MM.1S (cell line): Measurements from ENCODE around the gene TRIM36.

Source experiments
- DNase-seq: peaks from one replicate; pipeline ENCODE4 v3.0.0-alpha.2; 2015
- H2AFZ ChIP-seq: fragments of 300-600 bp; sonication (generic); 2 replicates; pipeline ENCODE4 v1.6.0; 2016; ENCODE audit warnings: antibody characterized with exemption, low read length
- H3F3A ChIP-seq: fragments of 300-600 bp; sonication (generic); 2 replicates; pipeline ENCODE4 v1.6.1; 2016; ENCODE audit warnings: mild to moderate bottlenecking, antibody characterized with exemption, low read length, moderate library complexity, mixed read lengths; ENCODE audit not compliant: insufficient read depth
- H3K27ac ChIP-seq: fragments of 300-600 bp; sonication (generic); 2 replicates; pipeline ENCODE4 v1.5.1; 2016; ENCODE audit warnings: mild to moderate bottlenecking, low read length
- H3K27me3 ChIP-seq: fragments of 300-600 bp; sonication (generic); replicated peaks from 2 replicates; pipeline ENCODE4 v1.6.0; 2016; ENCODE audit warnings: low read length; ENCODE audit not compliant: insufficient read depth
- H3K36me3 ChIP-seq: fragments of 300-600 bp; sonication (generic); replicated peaks from 2 replicates; pipeline ENCODE4 v1.6.1; 2016; ENCODE audit warnings: mild to moderate bottlenecking, low read length, mixed read lengths; ENCODE audit not compliant: insufficient read depth
- H3K4me1 ChIP-seq: fragments of 300-600 bp; sonication (generic); 2 replicates; pipeline ENCODE4 v1.6.1; 2016; ENCODE audit warnings: low read length, mixed read lengths
- H3K4me2 ChIP-seq: fragments of 300-600 bp; sonication (generic); 2 replicates; pipeline ENCODE4 v1.6.0; 2016; ENCODE audit warnings: low read depth, low read length
- H3K4me3 ChIP-seq: fragments of 300-600 bp; sonication (generic); 2 replicates; pipeline ENCODE4 v1.5.1; 2016; ENCODE audit warnings: low read length, mixed read lengths
- H3K79me2 ChIP-seq: fragments of 300-600 bp; sonication (generic); 2 replicates; pipeline ENCODE4 v1.6.1; 2016; ENCODE audit warnings: mixed run types, low read length, mixed read lengths
- H3K9ac ChIP-seq: fragments of 300-600 bp; sonication (generic); 2 replicates; pipeline ENCODE4 v1.6.1; 2016; ENCODE audit warnings: low read length, mixed read lengths
- H3K9me2 ChIP-seq: fragments of 300-600 bp; sonication (generic); replicated peaks from 2 replicates; pipeline ENCODE4 v1.6.1; 2016; ENCODE audit warnings: mild to moderate bottlenecking, low read length, mixed read lengths; ENCODE audit not compliant: insufficient read depth
- H3K9me3 ChIP-seq: fragments of 300-600 bp; sonication (generic); replicated peaks from 2 replicates; pipeline ENCODE4 v1.6.1; 2016; ENCODE audit warnings: mild to moderate bottlenecking, low read length, mixed read lengths; ENCODE audit not compliant: insufficient read depth
- H4K20me1 ChIP-seq: fragments of 300-600 bp; sonication (generic); 2 replicates; pipeline ENCODE4 v1.6.1; 2016; ENCODE audit warnings: mild to moderate bottlenecking, low read length, moderate library complexity, mixed read lengths; ENCODE audit not compliant: insufficient read depth
- EZH2 ChIP-seq: fragments of 300-600 bp; sonication (generic); optimal IDR thresholded peaks from 2 replicates; pipeline ENCODE3; 2017; ENCODE audit warnings: low read depth, mild to moderate bottlenecking, antibody characterized with exemption, low read length, mixed read lengths
- EZH2phosphoT487 ChIP-seq: fragments of 300-600 bp; sonication (generic); IDR thresholded peaks from 2 replicates; pipeline ENCODE4 v1.6.1; 2018; ENCODE audit warnings: antibody characterized with exemption, low read length
- TF ChIP-seq, protein P1 (sequence below): fragments of 300-600 bp; sonication (generic); IDR thresholded peaks from 2 replicates; pipeline ENCODE4 v1.5.1; 2016; ENCODE audit warnings: antibody characterized with exemption, low read length, mixed read lengths

Gene TRIM36

DNA sequence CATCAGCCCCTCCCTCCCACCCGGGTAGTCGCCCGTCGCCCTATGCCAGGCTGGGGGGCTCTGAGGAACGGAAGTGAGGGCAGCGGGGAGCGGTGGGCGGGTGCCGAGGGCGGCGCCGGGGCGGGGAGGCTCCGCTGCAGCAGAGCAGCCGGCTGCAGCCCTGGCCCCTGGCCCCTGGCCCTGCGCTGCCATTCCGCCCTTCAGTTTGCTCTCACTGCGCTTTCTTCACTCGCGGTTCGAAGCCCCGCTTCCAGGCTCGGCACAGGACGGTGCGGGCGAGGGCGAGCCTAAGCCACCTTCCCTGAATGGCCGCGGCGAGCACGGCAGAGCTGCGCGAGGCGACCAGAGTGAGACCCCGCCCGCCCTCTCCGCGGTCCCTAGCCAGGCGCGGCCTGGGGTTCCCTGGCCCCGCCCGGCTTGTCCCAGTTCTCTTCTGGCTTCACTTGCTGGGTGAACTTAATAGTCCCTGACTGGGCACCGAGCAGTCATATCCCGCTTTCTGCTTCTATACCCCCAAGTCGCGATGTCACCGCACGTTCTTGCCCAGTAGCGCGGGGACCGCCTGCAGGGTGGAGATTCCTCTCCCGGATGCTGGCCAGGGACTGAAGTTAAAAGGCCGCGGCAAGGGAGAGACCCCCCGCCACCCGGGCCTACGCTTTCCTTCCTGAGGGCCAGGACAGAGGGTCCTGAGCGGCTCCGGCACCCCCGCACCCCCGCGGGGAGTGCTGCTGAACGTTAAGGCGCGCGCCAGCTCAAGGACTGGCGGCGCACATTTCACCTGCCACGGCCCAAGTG lies 623 bp upstream of the TRIM36 start:
- no peaks in the 10 kb centered on the region for H3K36me3 ChIP-seq
- H3K4me2 ChIP-seq, result peak overlapping the region; percentile 98
- 0 out of 2 replicates have a peak, but pooled peaks cover 2% of the 10 kb centered on the region for H3F3A ChIP-seq
- no peaks in the 10 kb centered on the region for H3K9me3 ChIP-seq
- H3K9me2 ChIP-seq, result no peaks in the 10 kb centered on the region
- peak overlapping the region; percentile 79 for H3K4me3 ChIP-seq
- H2AFZ ChIP-seq, result peak overlapping the region; percentile 99
- H3K27me3 ChIP-seq, result no peaks in the 10 kb centered on the region; the same call in 1 of the 2 replicates
- TF ChIP-seq, protein P1, sequence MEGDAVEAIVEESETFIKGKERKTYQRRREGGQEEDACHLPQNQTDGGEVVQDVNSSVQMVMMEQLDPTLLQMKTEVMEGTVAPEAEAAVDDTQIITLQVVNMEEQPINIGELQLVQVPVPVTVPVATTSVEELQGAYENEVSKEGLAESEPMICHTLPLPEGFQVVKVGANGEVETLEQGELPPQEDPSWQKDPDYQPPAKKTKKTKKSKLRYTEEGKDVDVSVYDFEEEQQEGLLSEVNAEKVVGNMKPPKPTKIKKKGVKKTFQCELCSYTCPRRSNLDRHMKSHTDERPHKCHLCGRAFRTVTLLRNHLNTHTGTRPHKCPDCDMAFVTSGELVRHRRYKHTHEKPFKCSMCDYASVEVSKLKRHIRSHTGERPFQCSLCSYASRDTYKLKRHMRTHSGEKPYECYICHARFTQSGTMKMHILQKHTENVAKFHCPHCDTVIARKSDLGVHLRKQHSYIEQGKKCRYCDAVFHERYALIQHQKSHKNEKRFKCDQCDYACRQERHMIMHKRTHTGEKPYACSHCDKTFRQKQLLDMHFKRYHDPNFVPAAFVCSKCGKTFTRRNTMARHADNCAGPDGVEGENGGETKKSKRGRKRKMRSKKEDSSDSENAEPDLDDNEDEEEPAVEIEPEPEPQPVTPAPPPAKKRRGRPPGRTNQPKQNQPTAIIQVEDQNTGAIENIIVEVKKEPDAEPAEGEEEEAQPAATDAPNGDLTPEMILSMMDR, result no peak
- TF ChIP-seq EZH2 (no peak), EZH2phosphoT487 (no peak)
- peaks cover 3% of the 10 kb centered on the region; the same call in 1 of the 2 replicates for H3K79me2 ChIP-seq
- H4K20me1 ChIP-seq, result no peaks in the 10 kb centered on the region
- H3K27ac ChIP-seq, result no peak overlapping the region
- H3K9ac ChIP-seq, result peak overlapping the region; percentile 24; the same call in 1 of the 2 replicates
- peak; percentile 41 for DNase-seq
- H3K4me1 ChIP-seq, result peaks cover 7% of the 10 kb centered on the region; the same call in 1 of the 2 replicates

- Histone ChIP-seq H3K4me2 (peak overlapping the region; percentile 73), H3K4me3 (peak overlapping the region; percentile 79), H3K27ac (peak overlapping the region; percentile 57; the same call in 1 of the 2 replicates), H3K27me3 (no peaks in the 10 kb centered on the region; the same call in 1 of the 2 replicates), H2AFZ (peak overlapping the region; percentile 97), H3K79me2 (peaks cover 3% of the 10 kb centered on the region; the same call in 1 of the 2 replicates), H3K36me3 (no peaks in the 10 kb centered on the region), H3F3A (0 out of 2 replicates have a peak, but pooled peaks cover 2% of the 10 kb centered on the region), H4K20me1 (no peaks in the 10 kb centered on the region), H3K9ac (peak overlapping the region; percentile 67), H3K4me1 (peaks cover 7% of the 10 kb centered on the region; the same call in 1 of the 2 replicates), H3K9me3 (no peaks in the 10 kb centered on the region), H3K9me2 (no peaks in the 10 kb centered on the region)
- DNase-seq, result peak; percentile 60
- TF ChIP-seq EZH2 (no peak), EZH2phosphoT487 (no peak)
- TF ChIP-seq, protein P1, result no peak
Measured at GRCh38 chr5:115168829-115169486, 750 bp downstream of the TRIM36 start.

- Histone ChIP-seq H3K9ac (no peak overlapping the region), H3K4me2 (no peak overlapping the region), H4K20me1 (no peaks in the 10 kb centered on the region), H3K4me1 (peaks cover 7% of the 10 kb centered on the region; the same call in 1 of the 2 replicates), H3K27ac (no peak overlapping the region), H3K36me3 (no peaks in the 10 kb centered on the region), H3F3A (0 out of 2 replicates have a peak, but pooled peaks cover 2% of the 10 kb centered on the region), H3K79me2 (peaks cover 3% of the 10 kb centered on the region; the same call in 1 of the 2 replicates), H3K9me2 (no peaks in the 10 kb centered on the region), H3K27me3 (no peaks in the 10 kb centered on the region; the same call in 1 of the 2 replicates), H3K4me3 (no peak overlapping the region), H2AFZ (no peak overlapping the region), H3K9me3 (no peaks in the 10 kb centered on the region)
- TF ChIP-seq, protein P1, result no peak
- TF ChIP-seq EZH2phosphoT487, result no peak
- TF ChIP-seq EZH2, result no peak
- DNase-seq, result no peak
Measured at GRCh38 chr5:115166744-115167393, 2.8 kb downstream of the TRIM36 start.
